Measurements from ENCODE around the gene CXCR6.

Gene CXCR6

GRCh38 chr3:45943207-45943846, at the start of gene CXCR6:
Gene CXCR6, plus strand, starts transcription at chr3:45943464. Its CDS starts 3,018 bp downstream, at chr3:45946482.
- peak; percentile 41 for DNase-seq

GRCh38 chr3:45894015-45894414, 49.2 kb upstream of the CXCR6 start:
- no peak for DNase-seq

DNA sequence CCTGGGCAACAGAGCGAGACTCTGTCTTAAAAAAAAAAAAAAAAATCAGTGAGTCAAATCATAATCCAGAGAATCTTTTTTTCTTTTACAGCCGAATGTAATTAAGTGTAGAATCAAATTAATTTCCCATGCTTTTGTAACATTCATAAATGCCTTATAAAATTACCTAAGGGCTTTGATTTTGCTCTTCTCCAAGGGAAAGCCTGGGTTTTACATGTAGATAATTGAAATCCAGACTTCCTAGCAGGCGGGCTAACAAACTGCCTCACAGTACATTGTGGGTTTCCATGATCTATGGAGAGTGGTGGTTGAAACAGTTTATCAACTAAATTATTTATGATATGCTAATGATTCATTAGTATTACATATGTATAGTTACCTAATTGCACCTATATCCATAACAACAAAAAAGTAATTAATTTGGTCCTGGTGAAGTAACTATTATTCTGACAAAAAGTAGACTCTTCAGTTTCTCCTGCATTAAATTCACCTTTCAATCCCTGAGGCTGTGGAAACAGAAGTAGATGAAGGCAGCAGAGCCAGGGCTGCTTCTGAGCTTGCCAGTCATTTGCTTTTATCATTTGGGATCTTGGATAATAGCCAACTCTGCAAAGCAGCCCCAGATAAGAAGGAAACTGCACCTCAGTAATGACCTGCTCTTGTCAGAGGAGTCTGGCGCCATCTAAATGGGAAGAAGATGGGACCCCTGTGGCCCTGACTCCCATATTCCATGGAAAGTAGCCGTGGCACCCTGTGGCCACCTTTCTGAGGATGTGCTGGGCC, 47.4 kb upstream of the CXCR6 start:
- DNase-seq, result no peak

GRCh38 chr3:45896956-45897355, 46.3 kb upstream of the CXCR6 start:
- DNase-seq, result no peak

GRCh38 chr3:45904931-45905330, 38.3 kb upstream of the CXCR6 start:
- no peak for DNase-seq

DNA sequence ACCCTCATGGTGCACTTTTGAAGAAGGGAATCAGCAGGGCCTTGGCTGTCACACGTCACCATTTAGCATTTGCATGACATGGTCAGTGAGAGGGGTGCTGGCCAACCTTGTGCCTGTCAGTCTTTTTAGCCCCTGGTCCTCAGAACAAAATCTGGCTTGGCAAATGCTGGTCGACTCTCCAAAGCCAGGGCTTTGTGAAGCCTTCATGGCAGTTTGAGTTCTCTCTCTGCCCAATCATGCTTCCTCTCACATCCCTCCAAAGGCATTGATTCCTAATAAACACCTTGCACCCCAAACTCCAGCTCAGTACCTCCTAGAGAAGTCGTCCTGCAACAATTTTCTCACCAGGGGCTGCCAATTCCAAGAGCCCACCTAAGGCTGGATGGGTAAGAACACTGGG, 37.5 kb upstream of the CXCR6 start:
- no peak for DNase-seq

DNA sequence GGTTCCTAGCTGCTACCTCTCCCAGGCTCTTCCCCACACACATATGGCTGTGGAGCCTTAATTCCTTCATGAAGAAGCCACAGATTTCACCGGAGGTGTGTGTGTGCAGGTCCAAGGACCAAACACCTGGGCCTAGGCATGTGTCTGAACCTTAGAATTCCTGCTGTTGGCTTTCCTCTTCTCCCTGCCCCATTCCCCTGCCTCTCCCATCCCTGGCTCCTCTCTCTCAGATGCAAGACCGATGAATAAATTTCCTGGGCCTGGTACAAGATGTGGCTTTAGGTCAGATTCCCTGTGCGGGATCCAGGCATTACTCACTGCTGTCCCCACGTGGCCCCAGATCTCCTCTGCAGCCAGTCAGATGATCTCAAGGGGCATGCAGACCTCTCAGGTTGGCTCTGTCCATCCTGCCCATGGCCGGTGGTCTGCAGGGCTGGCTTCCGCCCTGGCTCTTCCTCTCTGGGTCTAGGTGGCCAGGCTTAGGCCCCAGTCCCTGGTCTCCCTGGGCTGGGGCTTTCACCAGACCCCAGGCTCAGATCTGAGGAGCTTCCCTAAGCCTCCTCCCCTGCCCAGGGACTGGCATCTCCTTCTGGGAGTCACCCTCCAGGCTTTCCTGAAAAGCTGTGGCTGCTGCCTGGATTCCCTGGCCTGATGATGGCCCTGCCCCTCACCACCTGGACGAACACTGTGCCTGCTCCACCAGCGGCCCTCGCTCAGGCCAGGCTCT, 36.4 kb upstream of the CXCR6 start:
- DNase-seq, result no peak

DNA sequence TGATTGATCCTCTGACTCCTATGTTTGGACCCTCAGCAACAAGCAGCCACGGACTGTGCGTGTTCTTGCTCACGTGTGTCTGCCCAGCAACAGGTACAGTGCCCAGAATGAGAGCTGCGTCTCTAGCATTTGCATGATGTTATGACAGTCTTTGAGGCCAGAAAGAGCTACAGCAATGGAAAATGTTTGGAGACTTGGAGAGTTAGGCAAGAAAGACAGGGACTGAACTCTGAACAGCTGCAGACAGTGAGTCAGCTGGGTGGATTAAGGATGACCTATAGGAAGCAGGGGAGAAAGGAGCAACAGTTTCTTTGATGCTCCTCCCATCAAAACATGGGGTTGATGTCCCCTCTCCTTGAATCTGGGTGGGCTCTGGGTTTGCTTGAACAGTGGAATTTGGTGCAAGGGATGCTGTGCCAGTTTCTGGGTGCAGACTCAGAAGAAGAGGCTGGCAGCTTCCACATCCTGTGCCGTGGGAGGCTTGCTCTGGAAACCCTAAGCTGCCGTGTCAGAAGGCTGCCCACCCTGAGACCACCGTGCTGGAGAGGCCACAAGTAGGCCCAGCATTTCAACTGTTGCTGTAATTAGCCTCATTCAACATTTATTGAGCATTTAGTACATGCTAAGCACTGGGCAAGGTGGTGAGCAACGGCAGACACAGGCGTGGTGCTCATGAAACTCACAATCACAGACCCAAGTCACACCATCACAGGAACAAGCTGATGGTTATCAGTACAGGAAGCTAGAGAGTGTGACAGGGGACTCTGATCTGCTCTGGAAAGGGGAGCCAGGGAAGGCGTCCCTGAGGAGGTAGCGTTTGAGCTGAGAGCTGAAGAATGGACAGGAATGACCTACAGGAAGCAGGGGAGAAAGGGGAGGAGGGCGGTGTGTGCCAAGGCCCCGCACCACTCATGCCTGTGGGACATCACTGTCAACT, 35.2 kb upstream of the CXCR6 start:
- no peak for DNase-seq

GRCh38 chr3:45908761-45909160, 34.5 kb upstream of the CXCR6 start:
- DNase-seq, result no peak

DNA sequence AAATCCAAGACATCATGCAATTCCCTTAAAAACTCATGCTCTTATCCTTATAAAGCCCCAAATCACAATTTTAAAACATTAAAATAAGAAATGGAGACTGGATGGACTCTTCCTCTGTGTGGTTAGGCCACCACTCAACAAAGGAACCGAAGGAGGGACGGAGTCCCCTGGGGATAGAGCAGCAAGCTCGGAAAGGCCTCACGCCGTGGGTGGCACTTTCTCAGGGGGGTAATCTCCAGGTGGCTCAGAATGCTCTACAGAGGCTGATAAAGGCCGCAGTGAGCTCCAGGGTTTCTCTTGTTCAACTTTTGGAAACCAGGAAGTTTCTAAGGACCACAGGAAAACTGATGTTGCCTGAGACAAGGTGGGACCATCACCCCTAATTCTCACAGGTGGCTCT, 33.7 kb upstream of the CXCR6 start:
- DNase-seq, result no peak

- DNase-seq, result no peak
Measured at GRCh38 chr3:45910892-45911291, 32.4 kb upstream of the CXCR6 start.

- DNase-seq, result no peak
Measured at GRCh38 chr3:45911511-45912226, 31.6 kb upstream of the CXCR6 start.

GRCh38 chr3:45912435-45912834, 30.8 kb upstream of the CXCR6 start:
- no peak for DNase-seq

DNA sequence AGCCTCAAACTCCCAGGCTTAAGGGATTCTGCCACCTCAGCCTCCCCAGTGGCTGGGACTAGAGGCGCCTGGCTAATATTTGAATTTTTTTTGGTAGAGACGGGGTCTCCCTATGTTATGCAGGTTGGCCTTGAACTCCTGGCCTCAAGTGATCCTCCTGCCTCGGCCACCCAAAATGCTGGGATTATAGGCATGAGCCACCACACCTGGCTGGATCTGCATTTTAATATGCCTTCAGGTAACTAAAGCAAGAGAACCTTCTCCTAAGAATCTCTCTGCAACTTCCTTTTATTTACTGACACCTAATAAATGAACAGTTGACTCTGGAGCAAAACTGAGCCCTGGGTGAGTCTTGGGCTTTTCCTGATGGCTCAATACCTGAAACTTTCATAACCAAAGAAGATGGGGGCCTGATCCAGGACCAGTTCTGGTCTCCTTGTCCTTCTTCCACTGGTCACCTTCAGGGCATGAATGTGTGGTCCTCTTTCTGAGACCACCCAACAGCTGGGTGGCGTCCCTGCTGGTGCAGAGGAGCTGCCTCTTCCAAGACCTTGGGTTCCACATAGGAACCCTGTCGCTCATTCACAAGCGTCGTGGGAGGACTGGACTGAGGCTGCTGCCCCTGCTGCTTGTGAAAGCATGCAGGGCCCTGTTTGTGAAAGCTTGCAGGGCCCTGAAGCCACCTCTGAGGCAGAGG, 28.8 kb upstream of the CXCR6 start:
- no peak for DNase-seq

DNA sequence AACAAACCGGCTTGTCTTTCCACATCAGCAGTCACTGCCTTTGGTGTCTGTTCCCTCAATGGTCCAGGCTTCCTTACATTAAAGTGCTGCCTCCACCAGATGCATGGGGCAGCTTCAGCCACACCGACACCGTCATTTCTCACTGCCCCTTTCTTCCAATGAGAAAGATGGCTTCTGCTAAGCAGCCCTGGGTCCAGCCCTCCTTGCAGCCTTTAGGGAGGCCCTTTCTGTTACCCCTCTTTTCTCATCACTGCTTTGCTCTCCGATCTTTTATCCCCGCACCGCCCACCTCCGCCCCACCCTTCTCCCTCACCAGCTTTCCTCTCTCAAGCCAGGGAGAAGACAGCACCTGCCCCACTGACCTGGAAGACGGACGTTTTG, 28.2 kb upstream of the CXCR6 start:
- no peak for DNase-seq

DNA sequence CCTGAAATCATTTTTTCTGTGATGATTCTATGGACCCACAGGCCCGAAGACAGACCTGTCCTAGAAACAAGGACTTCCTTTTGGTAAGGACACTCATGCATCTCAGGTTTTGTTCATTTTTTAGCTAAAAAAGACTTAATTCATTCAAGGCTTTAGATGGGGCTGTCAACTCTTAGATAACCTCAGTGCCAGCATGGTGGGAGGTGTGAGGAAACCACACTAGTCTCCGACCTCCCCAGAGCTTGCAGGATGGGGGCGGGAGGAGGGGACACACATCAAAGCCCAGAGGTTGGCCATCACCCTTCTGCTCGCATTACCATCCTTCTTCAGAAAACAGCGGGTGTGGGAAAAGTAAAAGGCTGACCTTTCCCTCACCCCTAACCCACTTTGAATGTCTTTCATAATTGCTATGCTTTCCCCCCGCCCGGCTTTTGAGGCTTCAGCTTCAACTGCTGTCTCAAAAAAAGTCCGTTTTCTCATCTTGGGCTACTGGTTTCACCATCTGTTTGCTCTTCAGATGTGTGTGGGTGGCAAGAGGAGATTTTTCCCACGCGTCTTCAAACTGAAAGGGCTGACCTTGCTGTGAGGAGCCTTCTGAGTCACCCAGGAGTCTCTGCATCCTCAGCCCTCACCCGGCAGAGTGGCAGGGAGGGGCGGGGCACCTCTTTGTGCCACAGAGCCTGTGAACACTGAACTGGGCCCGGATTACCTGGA, 27.6 kb upstream of the CXCR6 start:
- peak; percentile 78 for DNase-seq

DNA sequence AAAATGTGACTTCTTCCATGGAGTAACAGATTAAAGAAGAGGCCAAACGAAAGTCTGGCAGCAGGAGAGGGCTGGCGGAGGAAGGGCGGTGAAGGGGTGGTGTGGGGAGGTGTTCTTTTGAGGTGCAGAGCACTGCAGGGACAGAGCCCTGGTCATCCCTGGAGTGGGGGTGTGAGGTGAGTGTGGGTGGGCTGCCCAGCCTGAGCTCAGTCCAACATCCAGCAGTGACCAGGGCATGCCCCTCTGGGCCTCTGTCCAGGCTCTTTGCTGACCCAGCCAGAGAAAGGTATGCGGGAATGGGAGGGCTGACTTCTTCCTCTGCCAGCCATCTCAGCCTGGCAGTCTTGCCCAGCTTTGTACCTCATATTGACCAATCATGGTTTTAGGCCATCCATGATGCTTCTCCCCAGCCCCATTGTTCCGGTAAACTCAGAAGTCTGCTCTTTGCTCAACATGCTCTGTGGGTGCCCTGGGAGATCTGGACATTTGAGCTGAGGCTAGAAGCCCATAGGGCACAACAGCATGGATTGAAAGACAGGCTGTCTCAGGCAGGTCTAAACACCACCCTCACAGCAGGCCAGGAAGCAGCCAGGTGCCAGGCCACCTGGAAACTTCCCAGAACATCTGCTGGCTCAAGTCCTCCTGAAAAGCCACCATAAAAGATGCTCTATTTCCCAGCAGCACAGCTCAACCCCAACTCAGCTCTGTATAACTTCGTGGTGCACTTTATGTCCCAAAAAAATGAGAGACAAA, 25.9 kb upstream of the CXCR6 start:
- no peak for DNase-seq

DNA sequence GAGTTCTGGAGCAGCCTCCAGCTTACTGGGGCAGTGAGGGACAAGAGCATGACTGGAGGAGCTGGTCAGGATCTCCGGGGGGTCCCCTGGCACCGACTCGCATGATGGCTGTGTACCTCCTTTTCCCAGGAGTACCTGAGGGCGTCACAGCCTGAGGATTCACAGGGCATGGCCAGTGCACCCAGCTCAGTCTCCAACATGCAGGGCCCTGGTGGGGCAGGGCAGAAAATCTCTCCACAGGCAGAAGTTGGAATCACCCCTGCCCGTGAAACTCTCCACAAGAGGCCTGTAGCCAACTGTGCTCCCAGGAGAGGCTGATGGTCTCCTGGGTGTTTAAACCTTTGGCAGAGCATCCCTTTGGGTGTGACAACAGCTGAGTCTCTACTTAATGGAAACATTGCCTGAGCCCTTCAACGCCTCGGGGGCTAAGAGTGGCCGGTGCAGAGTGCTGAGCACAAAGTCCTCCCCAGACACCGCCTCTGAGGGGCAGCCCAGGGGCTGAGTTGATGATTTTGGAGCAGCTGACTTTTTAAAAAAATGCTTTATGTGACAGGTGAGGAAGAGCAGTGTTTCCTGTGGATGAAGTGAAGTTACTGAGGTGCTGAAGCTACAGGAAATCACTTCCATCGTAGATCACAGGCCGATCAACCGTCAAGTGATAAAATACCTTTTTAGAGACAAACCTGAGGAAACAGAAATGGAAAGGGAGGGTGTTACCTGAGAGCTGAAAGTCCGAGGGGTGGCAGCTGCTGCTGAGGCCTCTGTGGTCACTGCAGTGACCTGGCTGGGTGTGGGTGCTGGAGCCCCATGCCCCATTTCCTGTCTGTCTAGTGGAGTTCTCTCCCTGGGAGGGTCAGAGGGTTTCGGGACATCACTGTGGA, 21.9 kb upstream of the CXCR6 start:
- DNase-seq, result no peak

DNA sequence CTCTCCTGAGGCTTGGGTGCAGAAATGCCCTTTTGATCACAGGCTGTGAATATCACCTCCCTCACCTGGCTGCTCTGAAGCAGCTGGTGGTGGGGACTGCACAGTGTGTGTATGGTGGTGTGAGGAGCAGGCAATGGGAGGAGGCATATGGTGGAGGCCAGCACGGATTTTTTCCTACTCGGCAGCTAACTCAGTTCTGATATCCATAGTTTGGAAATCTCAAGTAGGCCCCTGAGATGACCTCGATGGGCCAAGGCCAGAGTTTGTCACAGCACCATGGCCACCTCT, 21.3 kb upstream of the CXCR6 start:
- DNase-seq, result no peak

All from activated T-cell treated with anti-CD3 and anti-CD28 coated beads, Interleukin-2, amount 50 U/mL, for 1 hour (primary cell).